GM20431 (cell line): ENCODE results near the gene TRIM51.
"Not testable (repeated sequence)": the region's sequence is repeated elsewhere in the genome, so short reads cannot be mapped to it uniquely, and the experiment has no call there.

Source experiments
- in situ Hi-C: fragments of 300-500 bp; cut with MseI, MboI; formaldehyde crosslinking; loops from one replicate; pipeline ENCODE4 v1.15.0; 2020; ENCODE audit warnings: low sequenced_read_pairs; ENCODE audit not compliant: unreplicated experiment

TRIM51 gene, protein sequence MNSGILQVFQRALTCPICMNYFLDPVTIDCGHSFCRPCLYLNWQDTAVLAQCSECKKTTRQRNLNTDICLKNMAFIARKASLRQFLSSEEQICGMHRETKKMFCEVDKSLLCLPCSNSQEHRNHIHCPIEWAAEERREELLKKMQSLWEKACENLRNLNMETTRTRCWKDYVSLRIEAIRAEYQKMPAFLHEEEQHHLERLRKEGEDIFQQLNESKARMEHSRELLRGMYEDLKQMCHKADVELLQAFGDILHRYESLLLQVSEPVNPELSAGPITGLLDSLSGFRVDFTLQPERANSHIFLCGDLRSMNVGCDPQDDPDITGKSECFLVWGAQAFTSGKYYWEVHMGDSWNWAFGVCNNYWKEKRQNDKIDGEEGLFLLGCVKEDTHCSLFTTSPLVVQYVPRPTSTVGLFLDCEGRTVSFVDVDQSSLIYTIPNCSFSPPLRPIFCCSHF

DNA sequence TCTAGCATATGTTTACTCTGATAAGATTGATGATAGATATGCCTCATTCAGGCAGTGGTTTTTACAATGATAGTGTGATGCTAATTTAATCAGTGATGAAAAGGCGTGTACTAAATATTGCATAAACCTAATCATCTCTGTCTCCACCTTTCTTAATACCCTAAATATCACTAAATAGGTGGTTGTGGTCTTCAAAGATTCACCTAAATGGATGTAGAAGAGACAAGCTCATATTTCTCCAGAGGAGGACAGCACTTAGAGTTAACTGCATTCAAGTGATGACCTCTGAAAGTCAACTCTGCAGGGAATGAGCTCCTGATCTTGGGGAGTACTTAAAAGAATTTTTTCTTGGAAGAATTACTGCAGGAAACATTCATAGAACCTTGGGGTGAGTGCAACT is at the start of gene TRIM51:
TRIM51 (plus strand) TSS at position 301 of the 400 bp plus-strand sequence. CDS start 2,132 bp downstream, outside the sequence.
- in situ Hi-C loops: not testable (repeated sequence)

DNA sequence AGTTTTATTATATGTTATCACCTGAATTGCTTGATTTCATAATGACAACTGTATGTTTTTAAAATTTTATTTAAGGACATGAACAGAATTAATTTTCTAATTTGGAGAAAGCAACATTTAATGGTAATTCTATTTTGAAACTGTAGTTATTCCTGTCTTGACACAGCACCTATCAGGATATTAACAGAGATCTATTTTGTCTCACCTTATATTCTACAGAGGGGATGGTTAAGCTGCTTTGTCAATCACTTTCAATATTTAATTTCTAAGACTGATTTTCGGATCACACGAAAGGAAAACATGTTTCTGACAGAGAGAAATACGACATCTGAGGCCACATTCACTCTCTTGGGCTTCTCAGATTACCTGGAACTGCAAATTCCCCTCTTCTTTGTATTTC is 44.6 kb upstream of the TRIM51 start, which contains the start of gene OR5D16:
OR5D16 (plus strand) TSS at position 301 of the 400 bp plus-strand sequence; CDS start at position 301, 0 bp downstream.
- in situ Hi-C loops: no loop called here

DNA sequence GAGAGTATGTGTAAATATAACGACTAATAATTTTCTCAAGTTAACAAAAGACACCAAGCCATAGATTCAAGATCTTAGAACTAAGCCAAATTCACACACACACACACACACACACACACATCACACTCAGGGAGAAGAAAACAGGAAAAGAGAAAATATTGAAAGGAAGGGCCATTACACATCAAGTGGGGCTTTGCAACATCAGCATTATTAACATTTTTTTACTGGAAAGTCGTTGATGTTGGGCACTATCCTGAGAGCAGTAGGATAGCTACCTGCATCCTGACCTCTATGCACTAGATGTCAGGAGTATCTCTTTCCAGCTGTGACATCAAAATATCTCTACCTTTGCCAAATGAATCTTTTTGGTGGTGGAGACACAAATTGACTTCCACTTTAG is 35.6 kb upstream of the TRIM51 start:
- in situ Hi-C loops: no loop called here

DNA sequence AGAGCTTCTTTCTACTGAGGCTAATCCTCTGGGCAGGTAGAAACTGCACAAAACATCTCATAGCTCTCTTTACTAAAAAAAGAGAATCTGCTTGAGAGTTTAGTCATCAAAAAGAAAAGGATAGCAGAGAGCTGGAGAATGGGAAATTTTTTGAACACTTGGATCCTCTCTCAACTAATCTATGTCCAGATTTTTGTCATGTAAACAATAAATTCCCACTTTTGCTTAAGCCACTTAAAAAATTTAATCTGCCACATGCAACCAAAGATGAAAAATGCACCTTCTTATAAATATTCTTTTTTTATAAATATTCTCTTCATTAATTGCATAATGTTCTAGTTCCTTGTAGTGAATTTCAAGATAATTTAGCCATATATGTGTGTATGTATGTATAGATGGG is 34.1 kb upstream of the TRIM51 start:
- in situ Hi-C loops: no loop called here

DNA sequence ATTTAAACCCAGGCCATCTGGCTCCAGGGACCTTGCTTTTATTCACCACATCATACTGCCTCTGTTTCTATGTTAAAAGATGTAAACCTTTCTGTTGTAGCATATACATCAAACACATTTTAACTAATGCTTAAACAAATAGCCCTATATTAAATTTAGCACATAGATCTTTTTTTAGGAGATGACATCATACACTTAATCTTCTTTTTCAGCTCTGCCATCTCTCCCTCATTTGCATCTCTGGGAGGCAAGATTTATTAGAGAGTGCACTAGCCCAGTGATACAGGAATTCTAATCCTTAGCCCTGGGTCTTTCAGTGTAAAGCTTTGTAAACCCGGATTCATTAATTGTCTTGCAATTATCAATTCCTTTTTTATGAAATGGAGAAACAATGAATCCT is 31.0 kb upstream of the TRIM51 start:
- in situ Hi-C loops: no loop called here

DNA sequence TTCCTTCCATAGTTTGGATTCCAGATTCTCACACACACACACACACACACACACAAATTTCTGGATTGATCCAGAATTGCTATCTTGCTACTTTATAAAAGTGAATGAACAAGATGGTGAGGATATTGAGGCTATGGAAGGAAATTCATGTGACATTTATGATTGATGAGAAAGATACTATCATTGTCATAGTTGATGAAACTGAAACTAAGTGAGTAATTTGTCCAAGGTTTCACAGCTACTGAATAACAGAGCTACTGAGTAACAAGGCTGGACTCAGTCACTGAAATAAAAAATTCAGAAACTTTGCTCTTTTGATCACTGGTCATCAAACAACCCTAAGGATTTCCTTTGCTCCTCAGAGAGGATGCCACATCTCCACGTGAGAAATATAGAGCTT is 28.4 kb upstream of the TRIM51 start:
- in situ Hi-C loops: no loop called here

DNA sequence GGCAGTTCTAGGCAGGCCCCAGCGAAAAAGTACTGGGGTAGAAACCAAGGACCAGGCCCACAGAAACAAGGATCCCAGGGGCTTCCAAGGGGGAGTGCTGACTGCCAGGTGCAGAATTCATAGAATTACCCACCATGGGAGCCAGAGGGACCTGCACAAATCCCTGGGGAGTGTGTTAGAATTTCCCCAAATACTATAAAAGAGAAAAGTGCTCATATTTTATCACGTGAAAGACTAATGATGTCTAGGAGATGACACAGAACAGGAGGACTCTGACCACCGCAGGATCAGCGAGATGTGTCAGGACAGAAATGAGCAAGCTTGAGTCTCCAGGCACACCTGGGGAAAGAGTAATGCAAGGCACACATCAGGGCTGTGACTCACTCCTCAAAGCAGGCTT is 15.7 kb upstream of the TRIM51 start:
- in situ Hi-C loops: not testable (repeated sequence)

DNA sequence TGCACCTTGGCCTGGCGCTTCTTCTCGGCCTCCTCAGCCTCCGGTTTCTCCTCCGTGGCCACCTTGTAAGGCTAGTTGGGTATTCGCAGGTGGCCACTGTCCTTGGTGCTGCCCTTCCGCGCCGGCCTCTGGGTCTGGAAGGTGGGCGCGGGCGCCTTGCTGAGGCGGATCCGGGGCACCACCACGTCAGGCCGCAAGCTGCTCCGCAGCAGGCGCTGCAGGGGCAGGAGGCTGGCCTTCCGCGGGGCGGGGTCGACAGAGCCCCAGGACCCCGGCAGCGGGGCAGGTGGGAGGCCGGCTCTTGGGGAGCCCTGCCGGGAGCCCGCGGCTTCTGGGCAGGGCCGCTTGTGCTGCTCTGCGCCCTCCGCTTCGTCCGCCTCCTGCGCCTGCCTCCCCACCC is 10.4 kb upstream of the TRIM51 start:
- in situ Hi-C loops: not testable (repeated sequence)

DNA sequence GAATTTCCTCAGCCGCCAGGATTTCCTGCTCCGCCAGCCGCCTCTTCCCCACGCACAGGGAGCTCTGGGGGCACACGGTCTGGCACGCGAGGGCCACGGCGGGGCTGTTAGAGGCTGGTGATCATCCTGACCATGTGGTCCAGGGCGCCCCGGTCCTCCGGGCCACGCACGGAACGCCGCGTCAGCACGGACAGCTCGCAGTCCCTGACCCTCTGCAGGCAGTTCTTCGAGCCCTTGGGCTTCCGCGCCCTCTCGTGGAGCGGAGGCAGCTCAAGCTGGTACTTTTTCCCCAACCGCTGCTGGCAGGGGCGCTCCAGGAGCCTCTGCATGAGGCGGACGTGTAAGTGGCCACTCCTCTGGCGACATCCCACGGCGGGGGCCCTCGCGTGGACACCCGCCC is 10.0 kb upstream of the TRIM51 start:
- in situ Hi-C loops: not testable (repeated sequence)

DNA sequence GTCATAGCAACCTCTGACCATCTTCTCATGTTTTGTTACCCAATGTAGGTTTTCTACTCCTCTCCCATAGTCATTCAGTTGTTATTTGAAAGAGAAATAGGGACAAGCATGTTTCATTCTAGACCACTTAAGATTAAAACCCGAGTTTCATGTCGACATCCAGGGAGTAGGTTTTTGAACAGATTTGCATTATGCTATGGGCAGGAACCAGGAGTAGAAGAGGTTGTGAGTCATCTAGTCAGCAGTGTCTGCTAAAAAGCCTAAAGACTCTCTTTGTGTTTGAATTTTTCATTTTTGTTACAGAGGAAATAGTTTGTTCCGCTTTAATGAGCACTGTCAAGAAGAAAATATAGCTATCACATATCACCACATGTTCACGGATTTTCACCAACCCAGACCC is 1.9 kb downstream of the TRIM51 start:
- in situ Hi-C loops: not testable (repeated sequence)

DNA sequence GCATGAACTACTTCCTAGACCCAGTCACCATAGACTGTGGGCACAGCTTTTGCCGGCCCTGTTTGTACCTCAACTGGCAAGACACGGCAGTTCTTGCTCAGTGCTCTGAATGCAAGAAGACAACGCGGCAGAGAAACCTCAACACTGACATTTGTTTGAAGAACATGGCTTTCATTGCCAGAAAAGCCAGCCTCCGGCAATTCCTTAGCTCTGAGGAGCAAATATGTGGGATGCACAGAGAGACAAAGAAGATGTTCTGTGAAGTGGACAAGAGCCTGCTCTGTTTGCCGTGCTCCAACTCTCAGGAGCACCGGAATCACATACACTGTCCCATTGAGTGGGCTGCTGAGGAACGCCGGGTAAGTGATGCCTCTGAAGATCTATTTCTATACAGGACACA is 2.4 kb downstream of the TRIM51 start:
- in situ Hi-C loops: not testable (repeated sequence)

DNA sequence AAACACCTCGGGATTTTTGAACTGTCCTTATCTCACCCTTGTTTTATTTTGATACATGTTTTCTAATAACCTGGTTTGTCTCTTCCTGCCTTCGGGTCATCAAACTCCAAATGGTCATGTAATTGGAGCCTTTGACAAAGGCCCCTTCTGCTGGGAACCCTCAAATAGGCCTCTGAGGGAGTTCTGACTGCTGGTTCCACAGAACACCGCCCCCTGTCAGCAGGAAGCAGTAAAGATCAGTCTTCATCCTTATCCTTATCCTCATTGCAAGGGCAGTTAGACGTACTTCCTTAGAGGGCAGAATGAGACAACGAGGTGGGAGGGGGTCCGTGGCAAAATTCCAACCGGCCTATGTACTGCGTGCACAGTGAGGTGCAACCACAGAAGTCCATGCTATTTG is 12.1 kb downstream of the TRIM51 start:
- in situ Hi-C loops: no loop called here

DNA sequence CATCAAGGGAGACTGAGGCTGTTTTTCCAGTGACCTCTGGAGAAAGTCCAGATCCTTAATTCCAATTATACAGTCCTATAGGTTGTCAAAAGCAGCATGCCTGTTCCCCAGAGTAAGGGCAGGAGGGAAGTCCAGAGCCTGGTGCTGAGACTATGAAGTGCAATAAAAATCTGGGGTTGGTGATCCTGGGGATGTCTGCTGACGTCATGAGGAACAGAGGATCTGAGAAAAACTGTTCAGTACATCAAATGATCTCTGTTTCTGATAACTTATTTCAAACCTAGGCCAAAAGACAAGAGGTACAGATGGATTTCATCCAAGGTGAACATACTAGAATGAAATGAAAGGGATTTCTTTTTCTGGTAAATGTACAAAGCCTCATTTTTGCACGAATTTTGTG is 19.2 kb downstream of the TRIM51 start:
- in situ Hi-C loops: no loop called here

DNA sequence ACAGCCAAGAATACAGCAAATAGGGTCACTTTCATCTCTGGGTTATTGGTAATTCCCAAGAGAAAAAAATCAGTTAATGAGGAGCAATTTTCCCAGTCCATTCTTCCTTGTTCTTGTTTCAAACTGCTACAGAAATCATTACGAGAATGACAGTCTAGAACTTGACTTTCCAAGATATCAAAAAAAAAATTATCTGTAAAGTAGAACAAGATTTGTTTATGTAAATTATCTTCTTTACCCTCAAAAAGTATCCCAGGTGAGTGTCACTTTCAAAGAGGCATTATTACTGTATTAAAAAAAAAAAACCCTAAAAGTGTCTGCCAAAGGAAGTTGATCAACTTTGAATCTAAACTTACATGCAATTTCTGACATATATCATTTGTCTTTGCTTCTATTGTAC is 31.4 kb downstream of the TRIM51 start, which contains the start of gene OR5W2:
OR5W2 (minus strand) TSS at position 101 of the 400 bp plus-strand sequence; CDS start at position 101, 0 bp downstream.
- in situ Hi-C loops: no loop called here

DNA sequence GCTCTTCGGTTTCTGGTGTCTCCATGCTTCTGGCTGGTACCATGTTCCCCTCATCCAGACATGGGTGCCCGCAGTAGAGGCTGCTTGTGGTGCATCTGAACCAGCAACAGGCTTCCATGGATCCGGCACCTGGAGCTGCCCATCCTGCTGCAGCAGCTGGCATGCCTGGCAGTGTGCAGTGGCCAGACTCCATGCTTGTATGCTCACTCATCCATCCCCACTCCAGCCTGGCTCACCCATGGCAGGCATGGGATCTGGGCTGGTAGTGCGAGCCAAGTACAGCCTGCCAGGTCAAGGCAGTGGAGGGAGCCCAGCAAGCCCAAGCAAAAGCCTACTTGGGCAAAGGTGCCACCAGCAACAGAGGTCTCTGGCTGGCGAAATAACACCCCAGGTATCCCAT is 37.4 kb downstream of the TRIM51 start:
- in situ Hi-C loops: no loop called here

DNA sequence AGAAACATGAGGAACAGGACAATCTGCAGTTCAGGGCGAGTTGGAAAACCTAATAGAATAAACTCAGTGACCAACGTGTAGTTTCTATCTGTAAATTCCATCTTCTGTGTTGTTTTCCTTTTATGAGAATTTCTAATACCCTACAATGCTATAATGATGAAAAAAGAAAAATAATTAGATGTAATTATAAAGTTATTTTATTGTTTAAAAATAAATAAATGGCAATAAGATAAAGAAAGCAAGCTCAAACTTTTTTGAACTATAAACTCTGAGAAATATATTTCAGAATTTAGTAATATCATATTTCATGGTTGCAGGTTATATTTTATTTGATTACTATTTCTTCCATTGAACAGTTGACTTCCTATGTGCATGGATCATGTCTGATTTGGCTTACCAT is 53.2 kb downstream of the TRIM51 start, which contains the start of gene OR5I1:
OR5I1 (minus strand) TSS at position 101 of the 400 bp plus-strand sequence; CDS start at position 101, 0 bp downstream.
- in situ Hi-C loops: no loop called here
